Measurements from ENCODE around the gene CA14. TPM values are rescaled to one million over a fixed set of nuclear protein-coding genes. Genes with fewer than 3 reads are reported as not detected.

Gene CA14
- total and polyA plus RNA-seq, 2 of the 4 experiments (the other 2 are of a cell fraction) = not detected

- no peaks in the 10 kb centered on the region for H4K20me1 ChIP-seq (ENCODE audit: insufficient read depth, low read length)
- H2BK15ac ChIP-seq (ENCODE audit: low read depth, low read length) = no peak overlapping the region
- no peak overlapping the region for H3K4me2 ChIP-seq (ENCODE audit: low read depth, low read length)
- H3K27me3 ChIP-seq (ENCODE audit: control insufficient read depth, insufficient read depth, low read length) = no peaks in the 10 kb centered on the region
- DNase-seq (peak; percentile 46), ATAC-seq (ENCODE audit: low read depth) (peak; percentile 77)
- ChIA-PET CTCF (no interaction called here), POLR2A (ENCODE audit: unreplicated experiment) (no interaction called here)
- no peak for TF ChIP-seq ELK1 (IDR thresholded peaks at IDR 0.05; ENCODE audit: borderline replicate concordance, low read depth, low read length)
- TF ChIP-seq, protein P1, sequence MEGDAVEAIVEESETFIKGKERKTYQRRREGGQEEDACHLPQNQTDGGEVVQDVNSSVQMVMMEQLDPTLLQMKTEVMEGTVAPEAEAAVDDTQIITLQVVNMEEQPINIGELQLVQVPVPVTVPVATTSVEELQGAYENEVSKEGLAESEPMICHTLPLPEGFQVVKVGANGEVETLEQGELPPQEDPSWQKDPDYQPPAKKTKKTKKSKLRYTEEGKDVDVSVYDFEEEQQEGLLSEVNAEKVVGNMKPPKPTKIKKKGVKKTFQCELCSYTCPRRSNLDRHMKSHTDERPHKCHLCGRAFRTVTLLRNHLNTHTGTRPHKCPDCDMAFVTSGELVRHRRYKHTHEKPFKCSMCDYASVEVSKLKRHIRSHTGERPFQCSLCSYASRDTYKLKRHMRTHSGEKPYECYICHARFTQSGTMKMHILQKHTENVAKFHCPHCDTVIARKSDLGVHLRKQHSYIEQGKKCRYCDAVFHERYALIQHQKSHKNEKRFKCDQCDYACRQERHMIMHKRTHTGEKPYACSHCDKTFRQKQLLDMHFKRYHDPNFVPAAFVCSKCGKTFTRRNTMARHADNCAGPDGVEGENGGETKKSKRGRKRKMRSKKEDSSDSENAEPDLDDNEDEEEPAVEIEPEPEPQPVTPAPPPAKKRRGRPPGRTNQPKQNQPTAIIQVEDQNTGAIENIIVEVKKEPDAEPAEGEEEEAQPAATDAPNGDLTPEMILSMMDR (conservative IDR thresholded peaks at IDR 0.05; ENCODE audit: low read depth, low read length) = peak; percentile 55
- peak; percentile 39; the same call in 1 of the 2 replicates for TF ChIP-seq SMC3 (IDR thresholded peaks at IDR 0.05; ENCODE audit: low read depth, low read length)
- no peak for TF ChIP-seq MAZ (IDR thresholded peaks at IDR 0.05; ENCODE audit: borderline replicate concordance, low read depth, low read length)
- TF ChIP-seq RAD21 (IDR thresholded peaks at IDR 0.05; ENCODE audit: low read length) = peak; percentile 42; the same call in 1 of the 2 replicates
- no TSS peak for BruUV-seq (replicated peaks)
- no peak overlapping the region for H2BK20ac ChIP-seq (ENCODE audit: low read depth, low read length)
- H3K27ac ChIP-seq (ENCODE audit: insufficient read depth, low read length) = no peak overlapping the region
- peaks cover 23% of the 10 kb centered on the region for H3K36me3 ChIP-seq (ENCODE audit: control insufficient read depth, insufficient read depth, low read length)
- no CpG with 5 or more reads among the region's 2 CpGs for WGBS, 2 experiments (ENCODE audit: extremely low coverage in 2 of 2, insufficient read length in 1 of 2)
- no peak overlapping the region for H4K8ac ChIP-seq (ENCODE audit: low read depth in 2 of 2, low read length in 2 of 2)
- no peak overlapping the region for H4K91ac ChIP-seq (ENCODE audit: insufficient read depth, low read depth, low read length)
- no peak overlapping the region for H3K14ac ChIP-seq (replicated peaks; ENCODE audit: low read depth, low read length)
- H4K5ac ChIP-seq (ENCODE audit: low read depth, low read length) = no peak overlapping the region
- H3K79me1 ChIP-seq (ENCODE audit: low read depth in 1 of 2, low read length in 2 of 2) = peaks cover 2 to 3% of the 10 kb centered on the region in 2 experiments; a peak in 2 of 4 replicates
- no peak overlapping the region for H3K23ac ChIP-seq (ENCODE audit: low read depth, low read length)
- no peak overlapping the region for H3K56ac ChIP-seq (ENCODE audit: extremely low read depth, insufficient read depth, low read length)
- H2BK120ac ChIP-seq (ENCODE audit: low read depth, low read length) = no peak overlapping the region
- no peak overlapping the region for H2AK9ac ChIP-seq (replicated peaks; ENCODE audit: low read depth, low read length, poor library complexity)
- no peak overlapping the region for H3K18ac ChIP-seq (ENCODE audit: low read depth, low read length)
- dilution Hi-C loops (cut with HindIII; ENCODE audit: low sequenced_read_pairs, unreplicated experiment) (no loop called here), intact Hi-C loops (cut with micrococcal nuclease) (loop anchor here (5.0 kb wide), 1 partner anchor 149 kb away; no protein-coding TSS in a partner anchor), in situ Hi-C loops (cut with MboI; ENCODE audit: low sequenced_read_pairs) (no loop called here)
- H3K9me1 ChIP-seq (ENCODE audit: insufficient read depth, low read length) = no peaks in the 10 kb centered on the region
- no peak overlapping the region for H3K4ac ChIP-seq (ENCODE audit: low read depth, low read length)
- H2AK5ac ChIP-seq (ENCODE audit: low read depth, low read length) = no peak overlapping the region
- H2AFZ ChIP-seq (replicated peaks; ENCODE audit: low read length, poor library complexity) = no peak overlapping the region
- no peak overlapping the region for H3K9ac ChIP-seq (ENCODE audit: low read depth, low read length)
- H3K9me3 ChIP-seq (ENCODE audit: control insufficient read depth, insufficient read depth, low read length) = no peaks in the 10 kb centered on the region
- H3K4me1 ChIP-seq (ENCODE audit: control insufficient read depth, insufficient read depth, low read length) = no peaks in the 10 kb centered on the region
- no peak overlapping the region for H3K4me3 ChIP-seq (ENCODE audit: insufficient read depth, low read depth, low read length)
- no peak overlapping the region for H2BK5ac ChIP-seq (ENCODE audit: low read depth, low read length, poor library complexity, severe bottlenecking)
Measured at GRCh38 chr1:150221552-150221951, 36.0 kb upstream of the CA14 start.
